Measurements from ENCODE around the gene SRL.
"Not testable (repeated sequence)": the region's sequence is repeated elsewhere in the genome, so short reads cannot be mapped to it uniquely, and the experiment has no call there.

The SRL gene

GRCh38 chr16:4232541-4233386 lies 9.1 kb downstream of the SRL start:
- Histone ChIP-seq H3K27ac (no peak overlapping the region), H3K4me3 (no peak overlapping the region)

- no peak overlapping the region for H3K27ac ChIP-seq
- no peak overlapping the region for H3K4me3 ChIP-seq
These were observed 10.0 kb downstream of the SRL start for GRCh38 chr16:4231886-4232285.

GRCh38 chr16:4231367-4231766 lies 10.5 kb downstream of the SRL start:
- Histone ChIP-seq H3K27ac (no peak overlapping the region), H3K4me3 (no peak overlapping the region)

- H3K27ac ChIP-seq: no peak overlapping the region
- no peak overlapping the region for H3K4me3 ChIP-seq
These were observed 14.9 kb downstream of the SRL start for GRCh38 chr16:4227040-4227332.

DNA sequence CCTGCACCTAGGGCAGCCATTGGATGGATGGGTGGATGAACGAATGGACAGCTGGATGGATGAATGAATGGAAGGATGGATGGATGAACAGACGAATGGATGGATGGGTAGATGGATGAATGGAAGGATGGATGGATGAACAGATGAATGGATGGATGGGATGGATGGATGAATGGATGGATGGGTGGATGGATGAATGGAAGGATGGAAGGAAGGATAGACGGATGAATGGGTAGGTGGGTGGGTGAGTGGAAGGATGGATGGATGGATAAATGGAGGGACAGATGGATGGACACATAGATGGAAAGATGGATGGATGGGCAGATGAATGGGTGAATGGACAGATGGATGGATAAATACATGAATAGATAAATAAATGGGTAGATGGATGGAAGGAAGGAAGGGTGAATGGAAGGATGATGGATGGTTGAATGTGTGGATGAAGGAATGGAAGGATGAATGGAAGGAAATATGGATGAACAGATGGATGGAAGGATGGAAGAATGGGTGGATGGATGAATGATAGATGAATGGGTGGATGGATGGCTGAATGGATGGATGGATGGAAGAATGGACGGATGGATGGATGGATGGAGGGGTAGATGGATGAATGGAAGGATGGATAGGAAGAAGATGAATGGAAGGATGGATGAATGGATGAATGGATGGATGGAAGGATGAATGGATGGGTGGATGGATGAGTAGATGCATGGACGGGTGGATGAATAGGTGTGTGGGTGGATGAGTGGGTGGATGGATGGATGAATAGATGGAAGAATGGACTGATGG lies 15.4 kb downstream of the SRL start:
- Histone ChIP-seq H3K4me3 (no peak overlapping the region), H3K27ac (no peak overlapping the region)

GRCh38 chr16:4225075-4225474 lies 16.8 kb downstream of the SRL start:
- Histone ChIP-seq H3K4me3 (no peak overlapping the region), H3K27ac (no peak overlapping the region)

DNA sequence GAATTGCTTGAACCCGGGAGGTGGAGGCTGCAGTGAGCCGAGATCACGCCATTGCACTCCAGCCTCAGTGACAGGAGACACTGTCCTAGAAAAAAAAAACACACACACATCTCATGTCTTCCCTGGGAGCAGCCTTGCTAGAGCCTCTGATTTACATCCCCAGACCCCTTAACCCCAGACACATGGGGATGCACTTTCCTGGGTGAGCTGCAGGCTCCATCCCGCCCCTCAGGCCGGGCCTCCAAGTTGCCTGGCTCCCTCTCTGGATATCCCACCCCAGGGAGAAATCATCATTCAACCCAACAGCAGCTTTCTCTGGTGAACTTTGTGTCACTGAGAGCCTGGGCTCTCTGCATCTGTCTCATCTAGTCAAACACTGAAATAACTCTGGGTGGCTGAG lies 21.5 kb downstream of the SRL start:
- no peak overlapping the region for H3K27ac ChIP-seq
- no peak overlapping the region for H3K4me3 ChIP-seq

- H3K27ac ChIP-seq: peak overlapping the region in 3 of 21 experiments; percentile 2 to 49 (median 41)
- H3K4me3 ChIP-seq: no peak overlapping the region
These were observed 23.7 kb downstream of the SRL start for GRCh38 chr16:4218202-4218601.

DNA sequence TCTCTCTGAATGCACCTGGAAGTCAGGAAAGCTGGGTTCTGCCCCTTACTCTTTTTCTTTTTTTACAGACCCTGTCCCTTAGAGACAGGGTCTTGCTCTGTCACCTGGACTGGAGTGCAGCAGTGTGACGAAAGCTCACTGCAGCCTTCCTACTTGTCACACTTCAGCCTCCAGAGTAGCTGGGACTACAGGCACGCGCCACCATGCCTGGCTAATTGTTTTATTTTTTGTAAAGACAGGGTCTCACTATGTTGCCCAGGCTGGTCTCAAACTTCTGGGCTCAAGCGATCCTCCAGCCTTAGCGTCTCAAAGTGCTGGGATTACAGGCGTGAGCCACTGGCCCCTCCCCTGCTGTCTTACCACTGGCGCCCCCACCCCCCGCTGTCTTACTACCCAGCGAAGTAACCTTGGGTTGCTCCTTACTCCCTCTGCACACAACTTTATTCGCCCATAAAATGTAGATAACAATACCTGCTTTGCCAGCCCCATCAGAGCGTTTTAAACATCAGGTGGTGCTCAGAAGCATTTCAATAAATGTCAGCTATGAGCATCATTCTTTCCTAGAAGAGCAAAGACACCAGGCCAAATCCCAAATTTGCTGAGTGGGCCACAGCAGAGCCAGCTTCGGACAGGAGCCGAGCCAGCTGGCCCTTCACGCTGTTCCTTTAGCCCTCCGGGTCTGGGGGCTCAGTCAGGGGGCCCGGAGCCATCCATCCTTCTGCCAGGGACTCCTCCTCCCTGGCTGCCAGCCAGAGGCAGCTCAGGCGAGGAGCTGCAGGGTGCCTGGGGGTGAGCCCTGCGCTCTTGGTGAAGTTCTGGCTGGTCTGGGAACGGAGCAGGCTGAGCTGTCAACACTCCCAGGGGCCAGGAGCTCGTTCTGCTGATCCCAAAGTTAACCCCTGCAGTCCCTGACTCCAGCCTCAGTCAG lies 24.4 kb downstream of the SRL start:
- peak overlapping the region in 3 of 21 experiments; percentile 19 to 49 (median 27) for H3K27ac ChIP-seq
- no peak overlapping the region for H3K4me3 ChIP-seq

- H3K4me3 ChIP-seq: no peak overlapping the region
- H3K27ac ChIP-seq: no peak overlapping the region
These were observed 25.3 kb downstream of the SRL start for GRCh38 chr16:4216596-4216995.

DNA sequence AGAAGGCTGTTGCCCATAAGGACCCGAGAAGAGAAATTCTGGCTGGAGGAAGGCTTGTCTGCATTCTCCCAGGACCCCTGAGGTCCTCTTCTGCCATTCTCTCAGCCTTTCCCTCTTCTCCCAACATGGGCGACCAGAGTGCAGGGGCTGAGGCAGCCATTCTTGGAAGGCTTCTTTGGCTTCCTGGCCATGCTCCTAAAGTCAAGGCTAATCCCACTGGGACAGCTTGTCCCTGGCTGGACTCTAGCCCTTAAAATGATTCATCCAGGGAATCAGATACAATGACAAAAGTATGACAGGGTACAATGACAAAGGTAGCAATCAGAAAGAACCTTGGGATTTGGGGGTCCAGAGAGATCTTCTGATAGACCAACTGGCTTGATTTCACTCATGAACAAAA lies 26.8 kb downstream of the SRL start:
- H3K4me3 ChIP-seq: no peak overlapping the region
- no peak overlapping the region for H3K27ac ChIP-seq

GRCh38 chr16:4214215-4214621 lies 27.7 kb downstream of the SRL start:
- H3K4me3 ChIP-seq: no peak overlapping the region
- peak overlapping the region in 10 of 21 experiments; percentile 16 to 79 (median 64) for H3K27ac ChIP-seq

DNA sequence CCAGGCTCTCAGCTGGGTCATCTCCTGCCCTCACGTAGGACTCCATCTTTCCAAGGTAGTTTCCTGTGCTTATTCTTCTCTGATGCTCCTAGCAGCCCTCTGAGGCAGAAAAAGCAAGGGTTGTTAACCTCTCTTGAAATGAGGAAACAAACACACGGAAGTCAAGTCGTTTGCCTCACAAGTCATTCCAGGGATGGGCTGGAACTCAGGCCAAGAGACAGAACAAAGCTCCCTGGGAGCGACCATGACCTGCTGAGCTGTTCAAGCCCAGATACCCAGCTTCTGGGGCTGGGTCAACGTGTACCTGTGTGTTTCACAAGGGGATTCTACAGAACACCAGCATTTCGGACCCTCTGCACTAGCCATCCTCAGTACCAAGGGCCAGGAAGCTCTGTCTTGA lies 28.1 kb downstream of the SRL start:
- Histone ChIP-seq H3K27ac (peak overlapping the region in 12 of 21 experiments; percentile 16 to 79 (median 60)), H3K4me3 (no peak overlapping the region)

GRCh38 chr16:4212934-4213296 lies 29.0 kb downstream of the SRL start:
- H3K4me3 ChIP-seq: no peak overlapping the region
- H3K27ac ChIP-seq: peak overlapping the region in 6 of 21 experiments; percentile 10 to 76 (median 44)

DNA sequence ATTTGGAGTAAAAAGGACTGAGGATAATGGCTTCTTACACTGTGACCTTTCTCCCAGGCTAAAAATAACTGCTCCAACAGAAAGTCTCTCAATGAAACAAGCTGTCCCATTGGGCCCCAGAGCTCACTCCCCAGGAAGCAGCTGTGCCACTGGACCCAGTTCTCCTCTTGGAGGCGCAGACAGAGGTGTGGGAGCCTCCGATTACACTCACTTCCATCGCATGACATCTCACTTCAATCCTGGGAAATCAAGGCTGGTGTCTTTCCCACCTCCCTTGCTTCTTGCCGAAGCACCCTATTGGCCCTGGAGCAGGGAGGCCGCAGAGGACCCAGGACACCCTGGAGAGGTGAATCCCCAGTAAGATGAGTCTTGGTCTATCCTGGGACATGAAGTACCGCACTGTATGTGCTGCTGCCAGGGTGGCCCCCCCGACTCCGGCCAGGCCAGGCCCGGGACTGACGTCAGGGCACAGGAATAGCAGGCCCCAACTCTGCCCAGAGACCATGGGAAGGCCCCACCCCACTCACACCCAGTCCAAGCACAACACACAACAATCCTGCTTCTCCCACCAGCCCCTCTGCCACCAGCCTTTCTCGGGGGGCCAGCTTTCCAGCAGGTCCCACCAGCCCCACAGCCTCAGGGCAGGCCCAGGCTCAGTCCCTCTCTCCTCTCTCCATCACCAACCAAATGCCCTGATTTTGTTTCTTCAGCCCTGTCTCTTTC lies 29.5 kb downstream of the SRL start:
- Histone ChIP-seq H3K27ac (peak overlapping the region in 7 of 21 experiments; percentile 5 to 55 (median 25)), H3K4me3 (no peak overlapping the region)

DNA sequence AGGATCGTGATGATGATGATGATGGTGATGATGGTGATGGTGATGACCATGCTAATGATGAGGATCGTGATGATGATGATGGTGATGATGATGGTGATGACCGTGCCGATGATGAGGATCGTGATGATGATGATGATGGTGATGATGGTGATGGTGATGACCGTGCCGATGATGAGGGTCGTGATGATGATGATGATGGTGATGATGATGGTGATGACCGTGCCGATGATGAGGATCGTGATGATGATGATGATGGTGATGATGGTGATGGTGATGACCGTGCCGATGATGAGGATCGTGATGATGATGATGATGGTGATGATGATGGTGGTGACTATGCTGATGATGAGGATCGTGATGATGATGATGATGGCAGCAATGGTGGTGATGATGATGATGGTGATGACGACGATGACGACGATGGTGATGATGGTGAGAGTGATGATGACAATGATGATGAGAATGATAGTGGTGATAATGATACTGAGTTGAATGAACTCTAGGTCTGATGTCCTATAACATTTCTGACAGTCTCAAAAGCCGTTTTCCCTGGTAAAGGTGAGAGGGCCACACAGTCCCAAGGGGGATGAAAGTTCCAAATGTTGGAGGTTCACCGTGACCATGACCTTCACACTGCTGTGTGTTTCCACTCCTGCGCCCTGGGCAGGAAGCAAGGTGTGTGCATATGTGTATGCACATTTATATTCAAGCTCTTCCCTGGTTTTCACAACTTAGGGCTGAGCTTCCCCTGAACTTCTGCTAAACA lies 30.3 kb downstream of the SRL start:
- not testable (repeated sequence) for H3K4me3 ChIP-seq, H3K27ac ChIP-seq

DNA sequence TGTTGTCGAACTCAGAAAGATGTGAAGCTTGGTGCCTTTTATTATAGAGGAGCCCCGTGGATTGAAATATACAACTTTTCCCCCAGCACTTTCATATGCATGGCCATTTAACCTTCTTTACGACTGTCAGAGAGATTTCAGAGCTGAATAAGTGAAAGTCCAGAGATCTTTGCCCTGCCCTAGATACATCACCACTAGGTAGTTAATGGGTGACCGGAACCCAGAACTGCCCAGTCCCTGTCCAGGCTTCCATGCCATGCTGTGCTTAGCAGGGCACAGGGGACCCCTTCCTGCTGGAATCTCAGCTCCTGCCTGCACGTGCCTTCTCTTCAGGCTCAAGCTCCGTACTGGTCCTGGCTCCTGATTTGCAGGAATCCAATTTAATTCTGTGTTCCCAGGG lies 32.2 kb downstream of the SRL start:
- Histone ChIP-seq H3K4me3 (no peak overlapping the region), H3K27ac (no peak overlapping the region)

DNA sequence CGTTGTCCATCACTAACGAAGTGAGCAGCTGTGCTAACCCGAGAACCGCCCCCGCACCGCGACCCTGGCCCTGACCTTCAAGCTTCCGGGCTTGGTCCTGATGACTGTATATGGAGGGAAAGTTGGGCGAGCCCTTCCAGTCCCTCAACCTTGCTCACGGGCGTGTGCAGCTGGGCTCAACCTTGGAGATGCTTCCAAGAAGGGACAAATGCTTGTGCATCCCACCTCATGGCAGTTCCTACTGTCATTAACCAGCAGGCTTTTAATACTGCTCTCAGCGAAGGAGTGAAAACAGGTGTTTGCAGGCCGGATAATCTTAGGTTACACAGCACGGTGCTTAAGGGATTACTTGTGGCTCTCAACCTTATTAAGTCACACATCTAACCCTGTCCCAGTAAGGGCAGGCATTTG lies 33.5 kb downstream of the SRL start:
- H3K27ac ChIP-seq: no peak overlapping the region
- H3K4me3 ChIP-seq: no peak overlapping the region
